ENCODE results near the gene HYDIN.

Gene HYDIN

DNA sequence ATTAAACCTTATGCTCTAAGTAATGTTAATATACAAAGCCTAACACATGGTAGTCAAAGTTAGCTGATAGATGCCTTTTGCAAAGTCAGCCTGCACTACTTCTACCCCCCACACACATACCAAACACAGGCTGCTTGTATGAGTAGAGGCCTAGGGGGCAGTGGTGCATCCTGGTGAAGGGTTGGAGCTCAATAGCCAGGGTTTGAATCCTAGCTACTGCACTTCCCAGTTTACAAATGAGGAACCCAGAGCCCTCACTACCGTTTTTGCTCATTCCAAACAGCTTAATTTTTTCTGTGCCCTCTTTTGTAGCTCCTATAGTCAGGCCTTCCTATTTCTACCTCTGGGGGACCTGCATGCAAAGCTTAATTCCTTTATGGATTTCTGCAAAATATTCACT is 18.9 kb upstream of the HYDIN start:
- no peak for DNase-seq (ENCODE audit: low read depth)
- TF ChIP-seq, protein P1, sequence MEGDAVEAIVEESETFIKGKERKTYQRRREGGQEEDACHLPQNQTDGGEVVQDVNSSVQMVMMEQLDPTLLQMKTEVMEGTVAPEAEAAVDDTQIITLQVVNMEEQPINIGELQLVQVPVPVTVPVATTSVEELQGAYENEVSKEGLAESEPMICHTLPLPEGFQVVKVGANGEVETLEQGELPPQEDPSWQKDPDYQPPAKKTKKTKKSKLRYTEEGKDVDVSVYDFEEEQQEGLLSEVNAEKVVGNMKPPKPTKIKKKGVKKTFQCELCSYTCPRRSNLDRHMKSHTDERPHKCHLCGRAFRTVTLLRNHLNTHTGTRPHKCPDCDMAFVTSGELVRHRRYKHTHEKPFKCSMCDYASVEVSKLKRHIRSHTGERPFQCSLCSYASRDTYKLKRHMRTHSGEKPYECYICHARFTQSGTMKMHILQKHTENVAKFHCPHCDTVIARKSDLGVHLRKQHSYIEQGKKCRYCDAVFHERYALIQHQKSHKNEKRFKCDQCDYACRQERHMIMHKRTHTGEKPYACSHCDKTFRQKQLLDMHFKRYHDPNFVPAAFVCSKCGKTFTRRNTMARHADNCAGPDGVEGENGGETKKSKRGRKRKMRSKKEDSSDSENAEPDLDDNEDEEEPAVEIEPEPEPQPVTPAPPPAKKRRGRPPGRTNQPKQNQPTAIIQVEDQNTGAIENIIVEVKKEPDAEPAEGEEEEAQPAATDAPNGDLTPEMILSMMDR (conservative IDR thresholded peaks at IDR 0.05; ENCODE audit: low read depth, low read length): no peak
- no peak overlapping the region for H3K4me3 ChIP-seq (ENCODE audit: low read length)

DNA sequence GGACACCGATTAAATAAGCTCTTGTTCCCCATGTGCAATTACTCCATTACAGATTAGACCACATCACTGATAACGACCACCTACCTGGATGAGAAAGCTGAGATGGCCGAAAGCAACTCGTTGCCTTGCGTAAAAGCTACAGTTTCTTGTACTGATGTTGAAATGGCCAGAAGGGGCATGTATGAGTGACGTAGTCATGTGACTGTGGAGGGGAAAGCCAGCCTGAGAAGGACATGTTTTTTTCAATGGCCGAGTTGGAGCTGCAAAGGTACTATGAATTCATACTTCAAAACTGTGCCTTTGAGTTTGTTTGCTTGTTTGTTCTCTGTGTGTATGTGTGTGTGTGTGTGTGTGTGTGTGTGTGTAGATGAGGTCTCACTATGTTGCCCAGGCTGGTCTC is 17.0 kb upstream of the HYDIN start:
- no peak for DNase-seq (ENCODE audit: low read depth)
- no peak overlapping the region for H3K4me3 ChIP-seq (ENCODE audit: low read length)
- TF ChIP-seq, protein P1 (conservative IDR thresholded peaks at IDR 0.05; ENCODE audit: low read depth, low read length): no peak

DNA sequence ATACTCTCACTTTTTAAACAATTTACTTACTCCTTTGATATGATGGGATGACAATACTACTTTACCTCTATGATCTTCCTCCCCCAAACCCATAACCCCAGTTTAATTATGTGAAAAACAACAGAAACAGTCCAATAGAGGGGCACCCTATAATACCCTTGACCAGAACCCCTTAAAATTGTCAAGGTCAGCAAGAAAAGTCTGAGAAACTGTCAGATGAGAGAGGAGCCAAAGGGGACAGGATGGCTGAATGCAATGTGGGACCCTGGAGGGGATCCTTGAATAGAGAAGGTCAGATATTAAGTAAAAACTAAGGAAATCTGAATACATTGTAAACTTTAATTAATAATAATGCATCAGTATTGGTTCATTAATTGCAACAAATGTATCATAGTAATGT is 15.8 kb upstream of the HYDIN start:
- TF ChIP-seq, protein P1 (conservative IDR thresholded peaks at IDR 0.05; ENCODE audit: low read depth, low read length): no peak

DNA sequence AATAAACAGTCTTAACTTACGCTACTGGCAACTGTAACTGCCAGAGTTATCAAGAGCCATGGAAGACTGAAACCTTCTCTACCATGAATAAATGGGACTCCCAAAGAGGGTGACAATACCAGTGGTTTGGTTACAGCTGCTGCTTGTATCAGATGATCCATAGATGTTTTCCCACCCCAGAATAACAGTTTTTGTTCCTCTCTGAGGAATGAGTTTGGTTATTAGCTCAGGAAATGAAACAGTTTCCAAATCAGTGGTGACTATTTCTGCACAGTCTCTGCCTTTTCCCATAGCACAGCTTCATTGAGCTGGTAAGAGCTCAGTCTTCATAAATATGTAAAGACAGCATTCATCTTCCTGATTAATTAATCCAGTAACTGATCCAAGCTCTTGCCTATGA is 14.0 kb upstream of the HYDIN start:
- no peak for DNase-seq (ENCODE audit: low read depth)
- H3K4me3 ChIP-seq (ENCODE audit: low read length): no peak overlapping the region
- TF ChIP-seq, protein P1 (conservative IDR thresholded peaks at IDR 0.05; ENCODE audit: low read depth, low read length): no peak

More for the DNA sequence above, 15.8 kb upstream of the HYDIN start:
- DNase-seq (ENCODE audit: low read depth): no peak
- no peak overlapping the region for H3K4me3 ChIP-seq (ENCODE audit: low read length)

DNA sequence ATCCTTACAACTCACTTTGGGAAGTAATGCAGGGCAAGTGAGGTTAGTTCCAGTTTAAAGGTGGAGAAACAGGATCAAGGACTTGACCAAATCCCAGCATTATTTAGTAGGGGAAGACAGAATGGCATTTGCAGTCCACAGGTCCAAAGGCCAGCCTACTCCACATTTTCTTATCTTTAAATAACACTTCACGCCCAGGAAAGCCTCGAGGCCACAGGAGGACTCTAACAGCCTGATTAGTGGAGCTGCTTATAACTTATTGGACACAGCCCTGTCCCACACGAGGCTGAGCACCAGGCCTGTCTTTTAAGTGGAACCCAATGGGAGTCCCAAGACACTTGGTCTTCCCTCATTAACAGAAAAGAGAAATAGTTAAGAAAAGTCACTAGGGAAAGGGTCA is 12.1 kb upstream of the HYDIN start:
- DNase-seq (ENCODE audit: low read depth): no peak
- TF ChIP-seq, protein P1 (conservative IDR thresholded peaks at IDR 0.05; ENCODE audit: low read depth, low read length): no peak
- no peak overlapping the region for H3K4me3 ChIP-seq (ENCODE audit: low read length)

DNA sequence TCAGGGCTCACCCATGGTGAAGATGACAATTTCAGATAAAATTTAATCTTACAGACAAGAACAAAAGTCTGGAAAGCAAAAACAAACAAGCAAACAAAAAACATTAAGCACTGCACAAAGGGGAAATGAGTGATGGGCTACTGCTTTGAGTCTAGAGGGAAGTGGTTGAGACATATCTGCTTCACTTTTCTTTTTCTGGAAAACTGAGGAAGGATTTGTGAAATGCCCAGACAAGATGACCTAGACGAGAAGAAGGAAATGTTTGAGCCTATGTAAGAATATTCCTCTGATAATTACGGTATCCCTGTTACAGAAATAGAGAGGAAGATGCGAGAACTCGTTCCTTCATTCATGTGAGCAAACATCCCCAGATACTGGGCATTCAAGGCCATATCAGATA is 11.5 kb upstream of the HYDIN start:
- TF ChIP-seq, protein P1 (conservative IDR thresholded peaks at IDR 0.05; ENCODE audit: low read depth, low read length): no peak
- no peak overlapping the region for H3K4me3 ChIP-seq (ENCODE audit: low read length)
- no peak for DNase-seq (ENCODE audit: low read depth)

DNA sequence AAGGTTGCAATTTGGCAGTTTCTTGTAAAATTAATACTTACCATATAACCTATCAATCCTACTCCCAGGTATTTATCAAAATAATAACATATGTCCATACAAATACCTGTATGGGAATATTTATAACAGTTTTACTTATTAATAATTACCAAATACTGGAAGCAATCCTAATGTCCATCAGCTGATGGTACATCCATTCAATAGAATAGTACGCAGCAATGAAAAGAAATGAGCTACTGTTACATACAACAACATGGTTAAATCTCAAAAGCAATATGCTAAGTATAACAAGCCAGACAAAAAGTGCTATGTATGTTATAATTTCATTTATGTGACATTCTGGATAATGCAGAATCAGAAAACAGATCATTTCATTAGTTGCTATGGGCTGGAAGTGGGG is 1.2 kb downstream of the HYDIN start:
- no peak for DNase-seq (ENCODE audit: low read depth)
- TF ChIP-seq, protein P1 (conservative IDR thresholded peaks at IDR 0.05; ENCODE audit: low read depth, low read length): no peak
- no peak overlapping the region for H3K4me3 ChIP-seq (ENCODE audit: low read length)

All from retinal pigment epithelial cell (primary cell).